NCI-H2196 (cell line): Measurements from ENCODE around the gene FAM124A.

Experiments used
- DNase-seq: peaks from one replicate; lab custom pipeline; 2025; ENCODE audit not compliant: unreplicated experiment; lab: John Stamatoyannopoulos, UW

Gene FAM124A

DNA sequence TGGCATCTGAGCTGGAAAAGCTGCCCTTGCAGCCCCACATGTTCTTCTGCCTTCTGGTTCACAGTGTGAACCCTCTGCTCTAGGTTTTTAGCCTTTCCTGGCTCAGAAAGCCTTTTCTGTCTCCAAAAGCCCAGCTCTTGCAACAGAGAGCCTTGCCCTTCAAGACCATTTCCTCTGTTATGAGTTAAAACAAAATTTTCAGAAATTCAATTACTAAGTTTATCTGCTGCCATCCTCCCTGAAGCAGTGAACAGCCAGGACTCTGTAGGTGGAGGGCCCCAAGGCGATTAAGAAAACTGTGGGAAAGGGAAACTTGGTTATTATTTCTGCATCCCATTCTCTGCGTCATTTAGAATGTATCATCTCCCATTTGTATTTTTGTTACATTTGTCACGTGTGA lies 18.8 kb downstream of the FAM124A start:
- no peak for DNase-seq

DNA sequence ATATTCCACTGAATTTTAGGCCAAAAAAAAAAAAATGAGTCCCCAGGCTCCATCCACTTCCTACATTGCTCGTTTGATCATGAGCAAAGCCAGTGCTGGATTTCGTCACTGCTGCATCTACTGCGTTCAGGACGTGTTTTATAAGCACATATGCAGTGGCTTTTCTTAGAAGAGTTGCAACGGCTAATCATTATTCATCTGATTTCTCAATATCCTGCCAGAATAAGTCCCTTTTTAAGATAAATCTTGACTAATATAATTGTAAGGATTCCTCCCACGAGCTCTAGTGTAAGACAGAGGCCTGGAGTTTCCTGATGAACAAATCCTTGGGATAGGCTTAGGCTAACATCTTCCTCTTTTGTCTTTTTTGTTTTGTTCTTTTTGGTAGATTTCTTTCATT lies 19.5 kb downstream of the FAM124A start:
- DNase-seq, result no peak

DNA sequence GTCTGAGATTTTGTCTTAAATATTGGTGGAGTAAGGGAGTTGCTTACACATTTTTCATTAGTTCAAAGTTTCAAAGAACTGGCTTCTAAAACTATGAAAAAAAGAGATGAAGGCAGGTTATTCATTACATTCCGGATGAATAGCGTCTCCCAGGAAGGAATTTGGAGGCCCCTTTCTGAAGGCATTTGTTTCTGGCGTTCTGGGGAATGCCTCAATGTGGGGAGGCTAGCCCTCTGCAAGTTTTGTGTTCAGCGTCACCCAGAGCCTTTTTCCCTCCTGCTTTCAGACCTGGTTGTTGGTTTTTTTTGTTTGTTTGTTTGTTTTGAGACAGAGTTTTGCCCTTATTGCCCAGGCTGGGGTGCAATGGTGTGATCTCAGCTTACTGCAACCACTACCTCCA lies 21.0 kb downstream of the FAM124A start:
- no peak for DNase-seq

DNA sequence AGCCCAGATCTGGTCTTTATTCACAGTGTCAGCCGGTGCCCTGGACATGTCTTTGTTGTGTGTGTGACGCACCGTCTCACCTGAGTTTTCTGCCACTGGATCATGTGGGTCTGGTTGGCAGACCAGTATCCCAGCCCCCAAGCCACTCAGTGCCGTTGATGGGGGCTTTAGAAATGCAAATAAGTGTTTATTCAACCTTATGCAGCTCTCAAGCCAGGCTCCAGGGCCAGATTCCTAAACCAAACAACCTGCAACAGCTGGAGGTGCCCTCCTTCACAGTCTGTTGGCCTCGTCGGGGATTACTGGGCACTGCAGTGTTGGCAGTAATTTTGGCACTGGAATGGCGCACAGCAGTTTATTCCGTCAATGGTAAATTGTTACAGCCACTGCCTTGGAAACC lies 21.6 kb downstream of the FAM124A start:
- no peak for DNase-seq

DNA sequence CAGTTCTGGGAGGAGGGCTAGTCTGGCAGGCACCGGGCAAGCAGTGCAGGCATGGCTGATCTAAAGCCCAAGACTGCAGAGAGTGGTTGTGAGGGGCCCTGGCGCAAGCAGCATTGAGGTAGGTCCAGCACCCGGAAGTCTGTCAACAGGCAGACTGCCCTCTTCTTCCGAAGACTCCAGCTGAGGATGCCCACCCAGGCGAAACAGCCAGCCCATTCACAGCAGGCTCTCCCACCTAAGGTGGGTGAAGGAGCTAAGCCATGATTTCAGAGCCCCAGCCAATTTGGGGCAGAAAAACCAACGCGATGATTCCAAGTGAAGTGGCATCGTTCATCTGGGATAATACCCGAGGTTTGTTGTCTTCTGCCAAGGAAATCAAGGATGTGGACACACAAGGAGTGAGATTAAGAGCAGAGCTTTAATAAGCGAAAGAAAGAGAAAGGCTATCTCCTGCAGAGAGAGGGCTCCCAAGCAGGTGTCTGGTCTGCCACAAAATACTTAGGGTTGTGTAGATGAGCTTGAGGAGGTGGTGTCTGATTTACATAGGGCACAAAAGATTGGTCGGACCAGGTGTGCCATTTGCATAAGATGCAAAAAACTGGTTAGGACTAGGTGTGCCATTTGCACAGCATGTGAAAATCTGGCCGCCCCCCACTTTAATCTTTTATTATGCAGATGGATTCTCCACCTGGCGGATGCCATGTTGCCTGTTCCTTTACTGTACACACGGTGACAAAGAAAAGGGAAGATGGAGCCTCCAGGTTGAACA lies 22.6 kb downstream of the FAM124A start:
- DNase-seq, result no peak

DNA sequence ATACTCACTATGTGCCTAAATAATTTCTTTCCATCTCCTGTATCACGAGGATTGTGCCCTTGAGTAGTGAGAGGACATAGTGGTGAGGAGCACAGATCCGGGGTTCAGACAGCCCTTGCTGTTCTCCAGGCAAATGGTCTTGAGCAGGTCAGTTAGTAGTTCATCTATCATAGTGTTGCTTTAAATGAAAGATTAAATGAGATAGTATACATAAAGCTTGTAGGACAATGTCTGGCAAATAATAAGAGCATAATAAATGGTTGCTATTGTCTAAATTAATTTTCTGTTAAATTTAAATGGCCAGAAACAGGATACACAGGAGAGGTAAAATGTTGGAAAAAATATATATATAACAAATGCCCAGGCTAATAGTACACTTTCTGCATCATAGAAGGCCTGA lies 23.4 kb downstream of the FAM124A start:
- no peak for DNase-seq

DNA sequence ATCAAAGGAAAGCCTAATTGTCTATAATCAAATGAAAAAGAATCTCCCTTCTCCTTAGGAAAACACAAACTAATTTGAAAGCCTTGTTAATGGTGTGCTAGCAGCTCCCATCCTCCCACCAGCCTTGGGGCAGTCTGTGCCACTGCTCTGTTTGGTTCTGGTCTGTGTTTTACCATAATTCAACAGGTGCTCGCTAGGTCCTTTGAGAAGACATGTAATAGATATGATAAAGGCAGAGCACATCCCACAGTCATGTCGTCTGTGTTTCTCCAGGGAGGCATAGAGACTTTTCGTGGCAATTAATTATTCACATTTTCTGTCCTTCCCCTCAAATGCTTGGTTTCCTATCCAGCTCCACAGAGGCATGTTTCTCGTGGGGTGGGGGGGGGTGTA lies 23.8 kb downstream of the FAM124A start:
- no peak for DNase-seq

DNA sequence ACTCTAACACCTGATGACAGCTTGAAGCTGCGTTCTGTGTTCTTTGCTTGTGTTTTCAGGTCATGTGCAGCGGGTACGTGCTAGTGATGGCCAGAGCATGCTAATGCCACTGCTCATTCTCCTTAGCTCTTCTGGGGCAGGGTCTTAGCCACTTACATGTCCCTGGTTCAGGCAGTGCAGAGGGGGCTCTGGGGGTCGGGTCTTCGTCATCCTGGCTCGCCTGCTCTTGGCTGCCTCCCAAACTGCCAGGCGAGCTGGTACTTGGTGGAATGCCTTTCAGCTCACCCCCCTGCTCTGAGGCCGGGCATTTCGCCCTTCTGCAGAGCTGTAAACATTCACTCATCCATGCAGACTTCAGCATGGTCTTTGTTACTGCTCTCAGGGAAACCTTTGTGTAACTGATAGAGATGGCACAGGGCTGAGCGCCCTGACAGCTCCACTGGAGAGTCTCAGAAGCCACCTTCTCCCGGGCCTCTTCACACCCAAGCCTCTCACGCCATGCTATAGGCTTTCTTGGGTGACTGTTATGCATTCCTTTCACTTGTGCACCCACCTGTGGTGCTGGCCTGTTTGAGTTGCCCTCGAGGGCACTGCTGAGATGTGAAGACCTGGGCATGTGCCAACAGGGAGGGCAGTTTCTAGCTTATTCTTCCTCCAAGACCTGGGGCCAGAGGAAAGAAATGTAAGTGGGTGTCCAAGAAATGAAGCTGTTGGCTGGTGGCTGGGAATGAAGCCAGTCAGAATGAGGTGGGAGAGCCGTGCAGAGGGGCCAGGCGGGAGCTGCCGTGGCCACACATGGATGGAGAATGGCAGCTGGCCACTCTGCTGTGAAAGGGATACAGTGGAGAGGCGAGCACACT lies 24.4 kb downstream of the FAM124A start:
- DNase-seq, result peak; percentile 27

DNA sequence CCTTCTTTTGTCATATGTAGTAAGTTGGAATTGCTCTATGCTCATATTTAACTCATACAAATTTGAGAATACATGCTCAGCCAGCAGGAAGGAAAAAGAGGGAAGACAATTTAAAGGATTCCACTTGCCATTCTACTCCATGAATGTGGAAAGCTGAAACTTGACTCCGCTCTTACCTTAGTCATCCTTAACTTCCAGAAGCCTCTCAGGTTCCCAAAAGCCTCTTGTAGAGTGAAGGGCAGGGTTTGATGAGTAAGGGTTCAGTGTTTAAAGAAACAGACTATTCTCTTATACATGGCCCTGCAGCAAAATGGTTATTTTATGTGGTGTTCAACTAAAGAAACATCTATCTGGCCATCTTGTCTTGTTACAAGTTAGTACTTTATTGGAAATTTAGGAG lies 27.1 kb downstream of the FAM124A start:
- DNase-seq, result no peak

DNA sequence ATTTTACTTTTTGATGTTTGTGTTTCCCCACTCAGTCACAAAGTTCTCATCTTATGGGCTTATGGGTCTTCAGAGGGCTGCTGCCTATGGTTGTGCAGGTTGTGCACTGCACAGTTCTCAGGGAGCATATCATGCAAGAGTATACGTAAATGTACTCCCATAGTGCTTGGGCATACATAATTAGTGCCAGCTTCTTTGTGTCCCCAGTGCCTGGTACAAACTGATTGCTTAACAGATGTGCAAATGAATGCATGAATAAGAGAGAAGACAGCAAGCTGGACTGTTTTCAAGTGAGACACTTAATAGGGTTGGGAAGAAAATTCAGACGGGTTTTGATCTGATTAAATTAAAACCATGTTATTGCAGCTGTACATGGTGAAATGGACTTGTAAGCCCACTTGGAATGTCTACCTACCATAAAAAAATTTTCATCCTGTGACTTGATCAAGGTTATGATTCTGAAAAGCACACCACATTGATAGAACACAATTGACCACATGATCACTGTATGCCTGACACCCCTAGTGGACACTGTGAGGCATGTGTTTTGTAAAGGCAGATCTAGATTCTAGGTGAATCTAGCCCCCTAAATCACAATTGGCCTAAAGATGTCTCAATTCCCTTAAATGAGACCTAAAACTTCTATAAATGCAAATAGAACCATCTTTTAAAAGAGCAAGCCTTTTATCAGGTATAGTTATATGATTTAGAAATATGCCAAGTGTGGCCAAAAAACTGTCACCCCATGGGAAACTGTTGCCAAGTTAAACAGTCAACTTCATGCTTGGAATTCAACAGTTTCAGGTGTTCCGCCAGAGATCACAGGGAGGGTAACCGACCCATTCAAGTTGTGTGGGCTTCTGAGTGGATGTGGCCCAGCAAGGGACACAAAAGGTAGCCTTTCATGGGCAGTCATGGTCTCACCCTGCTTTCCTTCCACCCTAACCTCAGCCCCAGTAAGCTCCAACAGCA lies 27.9 kb downstream of the FAM124A start:
- no peak for DNase-seq

DNA sequence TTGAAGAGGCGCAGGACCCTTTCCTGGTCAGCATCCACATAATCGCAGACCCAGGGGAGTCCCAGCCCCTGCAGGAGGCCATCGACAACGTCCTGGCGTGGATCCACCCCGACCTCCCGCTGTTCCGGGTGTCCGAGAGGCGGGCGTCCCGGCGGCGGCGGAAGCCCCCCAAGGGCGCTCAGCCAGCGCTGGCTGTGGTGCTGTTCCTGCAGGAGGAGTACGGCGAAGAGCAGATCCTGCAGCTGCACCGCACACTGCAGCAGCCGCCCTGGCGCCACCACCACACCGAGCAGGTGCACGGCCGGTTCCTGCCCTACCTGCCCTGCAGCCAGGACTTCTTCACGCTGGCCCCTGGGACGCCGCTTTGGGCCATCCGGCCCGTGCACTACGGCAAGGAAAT lies 29.3 kb downstream of the FAM124A start:
- no peak for DNase-seq

DNA sequence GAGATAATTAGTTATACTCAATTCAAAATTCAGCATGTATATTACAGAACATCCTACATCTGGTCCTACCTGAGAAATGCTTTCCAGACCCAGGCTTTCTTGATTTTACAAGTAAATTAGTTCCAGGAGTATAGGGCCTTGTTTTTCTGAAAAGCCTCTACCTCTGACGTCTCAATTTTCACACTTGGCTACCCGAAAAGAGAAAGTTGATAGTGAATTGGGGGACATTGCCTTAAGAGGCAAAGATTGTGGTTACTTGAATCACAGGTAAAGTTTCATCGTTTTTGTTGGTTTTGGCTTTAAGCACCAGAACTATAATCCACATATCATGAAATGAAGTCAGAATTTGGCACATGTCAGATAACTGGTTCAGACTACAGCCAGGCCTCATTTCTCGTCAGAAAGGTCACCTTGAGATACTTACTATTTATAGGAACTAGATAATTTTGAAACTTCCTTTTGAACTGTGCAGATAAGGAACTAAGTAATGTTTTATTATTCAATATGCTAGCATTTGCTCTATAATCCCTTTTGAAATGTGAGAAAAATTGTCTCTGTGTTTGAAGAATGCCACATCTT lies 30.8 kb downstream of the FAM124A start:
- DNase-seq, result no peak

DNA sequence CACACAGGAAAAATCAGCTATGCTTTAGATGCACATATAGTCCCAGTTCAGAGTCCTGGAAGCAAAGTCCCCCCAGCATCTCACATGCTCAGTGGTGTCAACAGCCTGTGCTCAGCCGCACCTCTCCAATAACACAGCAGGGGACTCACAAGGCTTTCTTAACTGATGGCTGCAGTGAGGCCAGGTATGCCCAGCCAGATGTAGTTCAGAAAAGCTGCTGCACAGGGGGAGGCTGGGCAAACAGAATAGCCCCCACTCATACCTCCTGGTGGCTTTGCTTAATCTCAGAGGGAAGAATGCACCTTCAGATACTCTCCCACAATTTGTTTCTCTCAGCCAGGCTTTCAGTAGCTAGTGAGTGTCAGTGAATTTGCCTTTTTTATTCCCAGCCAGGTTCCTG lies 33.4 kb downstream of the FAM124A start:
- DNase-seq, result no peak

DNA sequence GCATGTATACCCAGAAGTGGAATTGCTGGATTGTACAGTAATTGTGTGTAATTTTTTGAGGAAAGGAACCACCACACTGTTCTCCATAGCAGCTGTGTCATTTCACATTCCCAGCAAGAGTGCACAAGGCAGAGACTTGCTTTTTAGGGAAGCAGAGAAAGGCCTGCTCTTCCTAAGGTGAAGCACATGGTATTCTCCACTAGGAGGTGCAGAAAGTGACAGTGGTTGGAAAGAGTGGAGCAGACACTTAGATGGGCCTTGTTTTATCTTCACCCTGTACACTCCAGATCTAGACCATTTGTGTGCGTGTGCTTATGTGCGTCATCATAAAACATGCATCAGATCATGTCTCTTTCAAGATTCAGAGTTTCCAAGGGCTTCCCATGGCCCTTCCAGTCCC lies 35.0 kb downstream of the FAM124A start:
- DNase-seq, result no peak

DNA sequence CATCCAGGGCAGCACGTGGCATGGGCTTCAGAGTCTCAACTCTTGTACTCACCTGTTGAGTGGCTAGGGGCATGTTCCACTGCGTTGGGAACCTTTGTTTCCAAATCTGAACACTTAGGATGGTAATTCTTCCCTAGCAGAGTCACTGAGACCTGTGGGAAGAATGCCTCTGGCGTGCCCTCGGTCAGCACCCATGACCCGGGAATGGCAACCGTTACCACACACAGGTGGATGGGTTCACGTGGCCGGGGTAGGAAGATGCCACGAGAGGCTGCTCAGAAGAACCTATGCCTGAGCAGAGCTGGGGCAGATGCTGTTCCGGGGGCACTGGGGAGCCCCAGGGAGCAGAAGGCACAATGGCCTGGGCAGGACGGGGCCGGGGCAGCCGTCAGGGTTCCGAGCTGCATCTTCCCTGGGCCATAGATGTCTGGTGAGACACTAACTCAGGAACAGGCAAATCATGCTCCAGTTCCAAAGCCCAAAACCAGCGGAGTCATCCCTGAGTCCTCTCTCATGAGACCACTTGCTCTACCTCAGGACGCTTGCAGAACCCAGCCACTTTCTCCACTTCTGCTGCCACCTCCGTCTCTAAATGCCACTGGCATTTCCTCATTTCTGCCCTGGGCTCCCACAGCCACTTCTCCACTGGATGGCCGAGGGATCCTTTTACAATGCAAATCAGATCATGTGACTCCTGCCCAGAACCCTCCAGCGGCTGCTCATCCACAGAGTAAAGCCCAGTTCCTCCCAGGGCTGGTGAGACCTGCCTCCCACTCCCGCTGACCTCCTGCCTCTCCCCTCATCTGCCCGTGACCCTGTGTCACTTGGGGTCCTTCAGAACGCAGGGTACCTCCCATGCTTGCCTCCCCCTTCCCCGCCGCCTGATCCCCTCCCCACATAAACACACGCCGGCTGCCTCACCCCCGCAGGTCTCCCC lies 36.7 kb downstream of the FAM124A start:
- no peak for DNase-seq

DNA sequence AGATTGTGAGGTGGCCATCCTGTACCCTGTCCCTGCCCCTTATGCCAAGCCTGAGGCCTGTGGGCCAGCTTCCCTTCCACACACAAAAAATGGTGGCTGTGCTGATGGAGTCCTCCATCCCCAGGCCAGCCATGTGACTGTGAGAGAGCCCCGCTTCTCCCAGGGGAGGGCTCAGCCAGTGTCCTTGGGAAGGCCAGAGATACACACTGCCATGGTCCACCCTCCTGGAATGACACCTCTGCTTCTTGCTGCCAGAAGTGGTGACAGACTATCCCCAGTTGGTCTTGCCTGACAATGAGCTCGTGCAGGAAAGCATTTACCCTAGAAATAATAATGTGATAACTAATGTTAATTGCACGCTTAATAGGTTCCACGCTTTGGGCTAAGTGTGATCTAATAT lies 38.0 kb downstream of the FAM124A start:
- no peak for DNase-seq

DNA sequence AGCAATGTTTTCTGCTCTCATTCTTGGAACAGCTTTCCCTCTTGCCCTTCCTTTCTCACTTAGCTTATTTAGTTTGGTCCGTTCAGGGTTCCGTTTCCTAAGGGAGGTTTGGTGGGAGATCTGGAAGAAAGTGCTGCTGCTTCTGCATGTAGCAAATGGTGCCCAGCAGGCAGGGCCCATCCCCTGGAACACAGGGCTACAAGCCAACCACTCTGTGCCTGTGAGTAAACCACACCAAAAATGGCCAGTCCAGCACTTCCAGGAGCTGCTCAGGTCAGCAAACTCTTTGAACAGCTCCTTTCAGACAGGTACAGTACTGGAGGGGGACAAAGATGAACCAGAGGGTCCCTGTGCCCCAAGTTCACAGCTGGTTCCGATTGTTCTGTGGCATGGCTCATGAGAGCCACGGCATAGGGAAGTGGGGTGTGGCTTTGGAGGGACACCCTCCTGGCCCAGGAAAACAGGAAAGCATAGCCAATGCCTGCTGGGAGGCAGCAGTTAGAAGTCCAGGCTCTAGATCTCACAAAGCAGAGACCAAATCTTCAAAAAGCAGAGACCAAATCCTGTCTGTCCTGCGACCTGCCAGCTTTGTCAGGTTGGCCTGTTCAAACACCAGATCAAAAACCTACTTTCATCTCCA lies 39.5 kb downstream of the FAM124A start:
- no peak for DNase-seq

DNA sequence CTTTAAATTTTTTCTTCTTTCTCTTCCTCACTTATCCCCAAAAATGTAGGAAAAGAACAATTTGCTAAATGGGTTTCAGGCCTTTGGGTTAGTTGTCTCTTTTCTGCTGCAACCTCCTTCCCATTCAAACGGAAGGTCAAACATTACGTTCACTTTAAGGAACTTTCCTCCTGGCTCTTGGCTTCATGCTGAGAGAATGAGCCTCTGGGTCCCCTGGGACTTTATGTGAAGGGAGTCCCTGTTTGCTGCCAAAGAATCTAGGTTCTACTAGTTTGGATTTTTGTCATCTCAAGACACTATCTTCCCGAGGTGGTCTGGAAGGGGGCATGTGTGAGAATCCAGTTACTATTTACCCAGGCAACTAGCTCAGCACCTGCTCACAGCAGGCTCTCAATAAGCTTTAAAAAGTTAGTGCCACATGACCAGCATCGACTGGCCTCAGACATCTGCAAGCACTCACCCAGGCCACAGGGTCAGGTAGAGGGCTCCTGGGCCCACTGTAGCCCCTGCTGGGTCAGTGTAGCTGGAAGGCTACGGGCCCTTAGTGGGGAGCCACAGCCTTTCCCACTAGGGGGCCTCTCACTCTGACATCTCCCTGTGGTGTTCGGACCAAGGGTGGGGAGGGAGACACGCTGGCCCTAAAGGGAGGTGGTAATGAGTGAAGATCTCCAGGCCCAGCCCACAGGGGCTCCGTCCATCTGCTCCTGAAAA lies 40.5 kb downstream of the FAM124A start:
- DNase-seq, result no peak

DNA sequence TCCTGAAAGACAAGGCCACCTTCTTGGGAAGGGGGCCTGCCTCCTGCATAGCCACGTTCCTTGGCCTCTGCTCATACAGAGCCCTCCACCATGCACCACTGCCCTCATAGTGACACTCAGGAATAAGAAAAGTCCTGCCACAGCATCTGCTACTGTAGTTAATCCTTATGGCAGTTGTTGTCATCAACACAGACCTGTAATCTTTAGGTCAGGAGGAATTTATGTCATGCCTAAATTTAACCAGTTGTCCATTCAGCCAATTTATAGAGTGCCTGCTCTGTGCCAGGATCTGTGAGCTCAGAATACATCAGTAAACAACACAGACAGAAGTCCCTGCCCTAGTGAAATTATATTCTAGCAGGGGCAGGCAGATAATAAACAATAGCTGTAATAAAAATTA lies 44.4 kb downstream of the FAM124A start:
- no peak for DNase-seq
